Measurements from ENCODE around the gene NTPCR.

The NTPCR gene

DNA sequence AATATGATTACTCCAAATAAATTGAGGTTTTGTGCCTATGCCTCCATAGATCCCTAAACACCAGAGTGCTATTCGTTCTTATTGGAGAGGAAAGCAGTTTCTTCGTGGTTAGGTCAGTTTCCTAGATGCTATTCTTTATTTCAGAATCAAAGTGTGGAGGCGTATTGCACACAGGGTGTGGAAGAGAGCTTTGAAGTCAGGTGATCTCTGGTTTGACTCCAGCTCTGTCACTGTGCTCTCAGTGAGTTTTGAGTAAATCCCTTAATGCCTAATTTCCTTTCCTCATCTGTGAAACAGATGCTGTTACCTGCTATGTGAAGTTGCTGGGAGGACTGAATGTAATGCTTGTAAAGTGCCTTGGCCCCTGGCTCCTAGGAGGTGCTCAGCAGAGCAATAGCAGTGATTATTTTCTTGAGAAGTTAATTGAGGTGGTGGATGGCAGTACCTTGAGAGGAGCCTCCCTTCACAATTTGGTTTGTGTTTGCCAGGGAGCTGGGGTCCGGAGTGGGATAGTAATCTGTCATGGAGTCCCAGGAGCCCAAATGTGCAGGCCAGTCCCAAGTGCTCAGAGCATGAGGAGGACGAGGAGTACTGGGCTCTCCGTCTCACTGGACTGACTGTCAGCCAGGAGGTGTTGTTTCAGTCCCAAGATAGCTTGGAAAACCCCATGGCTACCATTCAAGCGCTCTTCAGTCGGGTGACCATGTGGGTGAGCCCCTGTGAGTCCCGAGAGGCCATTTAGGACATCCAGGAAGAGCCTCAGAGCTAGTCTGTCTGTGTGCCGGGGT is 14.9 kb downstream of the NTPCR start:
- no peak for DNase-seq

DNA sequence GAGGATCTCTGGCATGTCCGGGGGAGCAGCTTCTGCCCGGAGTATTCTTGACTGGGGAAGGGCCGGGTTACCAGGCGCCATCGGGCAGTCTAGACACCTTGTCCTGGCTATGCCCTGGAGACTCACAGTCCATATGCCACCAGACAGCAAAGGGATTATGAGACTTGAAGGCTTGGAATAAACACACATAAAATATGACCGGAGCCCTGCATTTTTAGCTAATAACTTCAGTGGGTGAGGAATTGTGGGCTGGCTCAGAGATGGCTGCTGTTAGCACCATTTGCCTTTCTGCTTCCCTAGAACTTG is 15.5 kb downstream of the NTPCR start:
- DNase-seq, result no peak

DNA sequence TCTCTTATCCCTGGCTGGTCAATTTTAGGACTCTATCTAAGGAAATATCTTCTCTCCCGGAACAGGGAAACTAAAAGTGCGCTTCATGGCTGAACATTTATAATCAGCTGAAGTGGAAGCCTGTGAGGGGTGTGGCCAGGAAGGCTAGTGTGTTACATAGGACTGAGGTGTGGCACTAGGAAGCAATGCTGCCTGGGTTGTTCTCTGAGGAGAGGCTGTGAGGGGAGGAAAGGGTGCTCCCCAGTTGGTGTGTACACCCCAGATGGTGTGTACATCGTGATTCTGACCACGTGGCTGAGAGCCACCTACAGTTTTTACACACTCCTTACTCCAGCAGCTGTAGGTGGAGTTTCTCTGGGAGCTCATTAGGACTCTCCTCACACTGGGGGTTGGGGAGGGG is 16.3 kb downstream of the NTPCR start:
- DNase-seq, result no peak

DNA sequence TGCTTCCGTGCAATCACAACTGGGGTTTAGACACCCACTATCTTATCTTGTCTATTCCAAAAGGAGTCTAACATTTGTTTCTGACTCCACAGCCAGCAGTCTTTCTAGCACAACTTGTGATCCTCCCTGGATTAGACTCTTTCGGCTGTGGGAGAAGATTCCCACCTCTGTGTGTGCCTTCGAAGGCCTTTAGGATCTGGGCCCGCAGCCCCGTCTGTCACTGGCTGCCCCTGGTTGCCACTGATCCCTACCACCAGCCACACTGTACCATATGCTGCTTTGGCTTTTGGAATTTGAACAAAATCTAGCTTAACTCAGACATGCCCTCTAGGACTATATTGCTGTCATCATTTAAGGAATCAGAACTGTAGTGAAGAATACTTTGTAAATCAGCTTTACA is 18.0 kb downstream of the NTPCR start:
- DNase-seq, result no peak

DNA sequence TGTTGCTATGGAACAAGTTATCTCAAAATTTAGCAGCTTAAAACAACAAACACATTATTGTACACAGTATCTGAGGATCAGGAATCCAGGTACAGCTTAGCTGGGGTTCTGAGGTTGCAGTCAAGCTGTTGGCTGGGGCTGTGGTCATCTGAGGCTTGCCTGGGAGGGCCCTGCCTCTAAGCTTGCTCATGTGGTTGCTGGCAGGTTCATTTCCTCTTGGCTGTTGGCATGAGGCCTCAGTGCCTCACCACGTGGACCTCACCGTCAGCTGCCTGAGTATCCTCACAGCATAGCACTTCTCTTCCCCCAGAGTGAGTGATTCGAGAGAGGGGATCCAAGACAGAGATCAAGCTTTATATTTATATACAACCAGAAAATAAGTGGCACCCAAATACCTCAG is 18.6 kb downstream of the NTPCR start:
- no peak for DNase-seq

DNA sequence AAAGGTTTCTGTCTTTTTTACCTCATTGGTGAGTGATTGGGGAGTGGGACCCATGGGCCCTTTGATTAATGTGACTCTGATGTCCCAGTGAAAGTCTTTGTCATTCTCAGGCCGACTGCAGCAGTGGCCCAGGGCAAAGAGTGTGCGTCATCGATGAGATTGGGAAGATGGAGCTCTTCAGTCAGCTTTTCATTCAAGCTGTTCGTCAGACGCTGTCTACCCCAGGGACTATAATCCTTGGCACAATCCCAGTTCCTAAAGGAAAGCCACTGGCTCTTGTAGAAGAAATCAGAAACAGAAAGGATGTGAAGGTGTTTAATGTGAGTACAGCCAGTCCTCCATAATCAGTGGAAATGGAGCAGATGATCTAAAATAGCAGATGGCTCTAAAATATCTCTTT is 19.4 kb downstream of the NTPCR start:
- no peak for DNase-seq

DNA sequence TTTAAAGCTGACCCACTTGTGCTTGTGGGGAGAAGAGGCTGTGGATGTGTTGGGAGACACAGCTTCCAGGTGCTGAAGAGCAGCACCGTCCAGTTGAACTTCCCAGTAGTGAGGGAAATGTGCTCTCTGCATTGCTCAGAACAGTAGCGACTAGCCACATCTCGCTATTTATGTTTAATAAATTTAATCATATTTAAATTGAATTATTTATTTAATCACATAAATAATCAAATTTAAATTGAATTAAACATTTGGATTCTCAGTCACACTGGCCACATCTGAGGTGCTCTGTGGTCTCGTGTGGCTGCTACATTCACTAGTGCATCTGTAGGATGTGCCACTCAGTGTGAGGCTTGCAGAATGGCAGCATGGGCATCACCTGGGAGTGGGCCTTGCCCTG is 20.1 kb downstream of the NTPCR start:
- no peak for DNase-seq

DNA sequence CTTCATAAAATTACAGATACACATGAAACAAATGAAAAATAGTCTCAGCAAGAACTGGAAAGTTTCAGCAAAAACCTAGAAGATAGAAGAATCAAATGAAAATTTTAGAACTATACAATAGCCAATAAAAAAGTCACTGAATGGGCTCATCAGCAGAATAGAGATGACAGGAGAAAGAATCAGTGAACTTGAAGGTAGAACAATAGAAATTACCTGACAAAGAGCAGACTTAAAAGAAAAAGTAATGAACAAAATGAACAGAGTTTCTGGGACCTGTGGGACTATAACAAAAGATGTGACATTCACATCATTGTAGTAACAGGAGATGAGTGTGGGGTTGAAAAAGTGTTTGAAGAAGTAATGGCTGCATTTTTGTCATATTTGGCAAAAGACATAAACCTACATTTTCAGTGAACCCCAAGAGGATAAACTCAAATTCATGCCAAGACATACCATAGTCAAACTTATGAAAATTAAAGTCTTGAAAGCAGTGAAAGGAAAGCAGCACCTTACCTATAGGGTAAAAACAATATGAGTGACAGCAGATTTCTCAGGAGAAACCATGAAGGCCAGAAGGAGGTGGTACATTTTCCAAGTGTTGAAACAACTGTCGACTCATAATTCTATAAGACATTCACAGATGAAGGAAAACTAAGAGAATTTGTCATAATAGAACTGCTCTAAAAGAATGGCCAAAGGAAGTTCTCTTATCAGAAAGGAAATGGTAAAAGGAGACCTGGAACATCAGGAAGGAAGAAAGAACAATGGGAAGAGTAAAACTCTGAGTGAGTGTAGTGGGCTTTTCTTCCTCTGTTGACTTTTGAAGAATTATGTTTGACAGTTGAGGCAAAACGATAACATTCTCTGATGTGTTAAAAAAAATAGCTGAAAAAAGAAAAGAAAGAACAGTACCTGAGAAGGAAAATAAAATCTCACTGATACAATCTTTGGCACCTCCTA is 23.5 kb downstream of the NTPCR start:
- DNase-seq, result no peak

DNA sequence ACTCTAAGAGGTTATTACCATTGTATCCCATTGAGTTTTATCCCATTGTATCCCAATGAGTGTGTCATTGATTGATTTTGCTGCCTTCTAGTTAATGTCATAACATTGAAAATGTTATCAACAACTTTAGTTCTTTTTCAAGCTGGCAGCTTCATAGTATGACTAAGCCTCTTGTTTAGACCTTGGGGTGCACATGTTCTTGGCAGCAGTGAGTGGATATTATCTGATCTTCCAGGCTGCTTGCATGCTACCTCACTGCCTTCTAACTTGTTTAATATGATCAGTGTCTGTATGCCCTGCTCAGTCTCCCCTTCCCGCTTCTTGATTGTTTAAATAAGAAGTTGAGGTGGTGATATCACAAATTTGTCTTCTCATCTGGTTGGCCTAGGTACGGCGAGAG is 24.6 kb downstream of the NTPCR start:
- no peak for DNase-seq

DNA sequence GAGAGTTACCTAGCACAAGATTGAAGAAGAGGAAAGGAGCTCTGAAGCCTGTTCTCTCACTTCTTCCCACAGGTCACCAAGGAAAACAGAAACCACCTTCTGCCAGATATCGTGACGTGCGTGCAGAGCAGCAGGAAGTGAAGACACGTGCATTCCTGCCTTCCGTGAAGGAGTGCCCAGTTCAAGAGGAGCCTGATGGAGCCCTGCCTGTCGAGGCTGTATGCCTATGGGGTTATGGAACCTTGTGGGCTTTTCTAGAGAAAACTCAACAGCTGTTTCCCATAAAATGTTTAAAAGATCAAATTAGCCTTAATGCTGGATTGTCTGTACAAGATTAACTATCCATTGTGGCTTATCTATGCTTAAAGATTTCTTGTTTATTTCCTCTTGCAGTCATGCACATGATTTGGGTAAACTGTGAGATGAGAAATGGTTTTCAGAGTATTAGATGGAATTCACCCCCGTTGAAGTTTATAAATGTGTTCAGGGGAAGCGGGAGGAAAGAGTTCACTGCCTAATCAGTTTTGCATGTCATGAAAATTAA is 27.8 kb downstream of the NTPCR start:
- DNase-seq, result no peak

DNA sequence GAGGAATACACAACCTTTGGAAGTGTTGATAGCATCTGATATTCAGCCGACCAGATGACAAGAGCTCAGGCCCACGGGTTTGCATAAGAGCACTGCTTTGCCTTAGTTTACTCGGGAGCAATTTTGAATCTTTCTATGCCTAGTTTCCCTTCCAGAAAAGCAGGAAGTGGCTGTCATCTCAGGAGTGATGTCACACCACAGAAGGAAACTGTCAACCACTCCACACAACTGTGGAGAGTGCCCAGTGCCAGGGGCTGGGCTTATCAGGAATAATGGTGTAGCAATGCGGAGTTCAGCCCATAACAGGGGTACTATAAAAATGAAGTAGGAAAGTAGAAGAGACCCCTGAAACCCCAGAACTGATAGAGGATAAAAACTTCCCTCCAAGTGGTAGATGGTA is 28.4 kb downstream of the NTPCR start:
- no peak for DNase-seq

DNA sequence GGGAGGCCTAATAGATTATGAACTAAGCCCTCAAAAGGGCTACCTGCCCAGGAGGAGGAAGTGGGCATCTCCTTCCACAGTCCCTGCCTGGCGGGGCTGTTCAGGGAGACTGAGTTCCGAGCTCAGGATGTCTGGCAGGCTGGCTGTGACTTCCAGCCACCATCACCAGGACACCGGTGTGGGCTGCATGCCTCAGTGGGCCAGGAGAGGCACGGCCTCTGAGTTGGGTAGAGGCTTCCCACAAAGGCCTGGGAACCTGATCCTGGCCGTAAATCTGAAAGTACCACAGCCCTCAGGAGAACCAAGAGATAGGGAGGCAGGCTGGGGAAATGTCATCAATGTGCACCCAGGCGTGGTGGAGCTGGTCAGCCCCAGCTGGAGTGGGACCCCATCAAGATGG is 29.1 kb downstream of the NTPCR start:
- no peak for DNase-seq

DNA sequence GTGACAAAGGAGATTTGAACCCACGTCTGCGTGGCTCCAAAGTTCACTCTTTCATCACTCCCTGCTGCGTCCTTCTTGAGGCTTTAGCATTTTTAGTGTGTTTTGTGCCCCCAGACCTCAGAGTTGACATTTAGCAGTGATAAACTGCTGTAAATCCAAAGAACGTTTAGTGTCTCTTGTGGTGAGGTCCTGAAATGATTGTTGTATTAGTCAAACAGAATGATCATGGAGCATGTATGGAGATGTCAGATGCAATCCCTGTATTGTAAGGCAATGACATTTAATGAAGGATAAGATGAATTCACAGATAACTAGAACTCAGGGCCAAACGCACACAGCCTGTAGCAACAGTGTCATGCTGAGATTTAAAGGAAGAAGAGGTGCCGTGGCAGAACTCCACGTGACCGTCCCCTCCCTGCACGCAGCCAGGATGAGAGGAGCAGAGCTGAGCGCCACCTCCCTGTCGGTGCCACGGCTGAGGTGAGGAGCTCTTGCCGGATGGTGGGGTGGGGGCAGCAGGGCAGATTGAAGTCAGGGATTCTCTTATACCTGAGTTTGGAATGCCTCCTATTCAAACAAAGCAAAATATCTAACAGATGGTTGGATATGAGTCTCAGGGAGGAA is 30.1 kb downstream of the NTPCR start:
- no peak for DNase-seq

DNA sequence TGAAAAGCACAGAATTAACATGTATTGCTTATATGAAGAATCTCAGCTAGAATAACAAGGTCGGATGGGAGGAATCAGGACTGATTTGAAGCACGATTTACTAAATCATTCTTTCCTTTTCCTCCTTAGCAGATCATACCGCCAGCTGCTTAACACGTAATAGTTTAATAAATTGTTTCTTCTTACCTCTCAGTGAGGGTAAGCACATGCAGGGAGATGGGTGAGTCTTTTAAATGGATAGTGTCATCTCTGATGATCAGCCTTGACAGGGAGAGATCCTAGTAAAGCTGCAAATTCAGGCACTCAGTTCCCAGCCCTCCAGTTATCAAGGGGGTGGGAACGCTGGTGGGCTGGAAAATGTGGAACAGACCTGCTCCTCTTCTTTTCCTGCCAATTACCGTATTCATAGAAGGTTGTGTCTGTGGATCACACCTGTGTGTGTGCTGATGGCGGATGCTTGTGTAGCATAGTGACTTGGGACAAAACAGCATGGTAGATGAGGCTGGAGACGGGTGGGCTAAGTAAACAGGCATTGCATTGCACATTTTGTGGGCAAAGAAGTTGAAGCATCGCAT is 30.7 kb downstream of the NTPCR start:
- DNase-seq, result no peak

DNA sequence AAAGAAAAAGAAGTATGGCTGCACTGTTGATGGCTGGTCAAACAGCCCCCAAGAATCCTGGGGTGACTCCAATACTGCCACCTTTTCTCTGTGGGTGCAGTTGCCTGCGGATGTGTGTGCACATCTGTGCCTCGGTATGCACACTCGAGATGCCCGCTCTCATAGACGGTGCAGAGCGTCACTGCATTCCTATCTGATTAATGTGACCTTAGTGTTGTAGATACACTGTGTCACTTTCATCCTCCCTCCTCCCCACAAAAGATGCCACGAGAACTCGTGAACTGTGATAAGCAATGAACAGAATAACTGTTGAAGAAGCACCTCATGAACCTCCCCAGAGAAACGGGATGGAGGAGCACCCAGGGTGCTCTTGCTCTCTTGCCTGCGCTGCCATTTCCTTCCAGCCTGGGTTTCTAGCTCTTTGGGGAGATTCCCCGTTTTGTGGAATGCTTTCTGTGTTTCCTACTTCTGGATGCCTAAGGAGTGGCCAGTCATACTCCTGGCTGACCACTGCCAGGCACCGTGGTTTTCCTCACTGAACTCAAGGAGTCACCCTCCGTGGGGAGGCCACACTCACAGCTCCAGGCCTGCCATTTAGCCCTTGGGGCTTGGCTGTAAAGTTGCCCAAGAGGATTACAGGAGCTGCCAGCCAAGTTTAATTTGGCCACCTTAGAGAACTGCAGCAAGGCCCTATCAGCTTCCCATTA is 32.0 kb downstream of the NTPCR start:
- no peak for DNase-seq

DNA sequence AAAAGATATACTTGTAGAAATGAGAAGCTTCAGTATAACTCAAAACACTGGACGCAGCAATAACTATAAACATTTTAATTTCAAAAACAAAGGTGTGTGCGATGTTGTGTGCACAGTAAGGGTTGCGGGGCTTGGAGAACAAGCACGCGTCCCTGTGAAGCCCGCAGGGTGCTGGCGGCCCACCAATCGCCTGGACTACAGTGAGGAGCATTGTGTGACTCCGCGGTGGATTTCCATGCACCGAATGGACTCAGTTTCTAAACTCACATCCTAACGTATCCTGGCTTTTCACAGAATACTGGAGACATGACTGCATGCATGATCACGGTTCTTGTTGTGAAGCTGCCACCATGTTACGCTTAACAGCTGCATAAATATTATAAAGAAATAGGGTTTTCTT is 33.0 kb downstream of the NTPCR start:
- no peak for DNase-seq

DNA sequence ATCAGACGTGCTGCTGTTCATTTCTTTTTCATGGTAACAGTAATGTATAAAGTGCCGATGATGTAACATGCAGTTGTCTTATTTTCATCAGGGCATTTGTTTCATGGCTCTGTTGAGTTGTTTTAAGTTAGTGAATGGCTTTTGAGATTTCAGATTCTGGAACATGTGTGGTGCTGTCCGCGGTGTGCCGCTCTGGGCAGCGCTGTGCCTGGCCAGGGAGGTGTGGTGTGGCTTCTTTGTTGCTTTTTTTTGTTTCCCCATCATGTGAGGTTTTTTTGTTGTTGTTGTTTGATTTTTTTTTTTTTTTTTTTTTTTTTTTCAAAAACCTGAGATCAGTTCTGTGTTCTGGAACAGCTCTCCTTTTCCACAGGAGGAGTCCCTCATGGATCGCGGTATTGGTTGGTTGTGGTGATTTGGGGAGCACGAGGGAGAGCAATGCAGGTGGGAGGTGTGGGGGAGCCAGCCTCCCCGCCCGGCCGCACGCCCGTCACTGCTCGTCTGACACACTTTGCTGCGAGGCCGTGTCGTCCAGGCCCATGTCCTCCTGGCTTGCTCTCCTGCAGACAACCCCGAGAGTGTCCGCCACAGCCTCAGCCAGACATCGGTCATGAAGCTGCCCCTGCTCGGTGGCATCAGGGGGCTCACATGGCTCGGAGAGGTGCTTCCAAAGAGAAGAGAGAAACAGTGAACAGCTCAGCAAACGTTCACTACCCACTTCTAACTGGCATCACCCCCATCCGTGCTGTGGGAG is 33.6 kb downstream of the NTPCR start:
- no peak for DNase-seq

DNA sequence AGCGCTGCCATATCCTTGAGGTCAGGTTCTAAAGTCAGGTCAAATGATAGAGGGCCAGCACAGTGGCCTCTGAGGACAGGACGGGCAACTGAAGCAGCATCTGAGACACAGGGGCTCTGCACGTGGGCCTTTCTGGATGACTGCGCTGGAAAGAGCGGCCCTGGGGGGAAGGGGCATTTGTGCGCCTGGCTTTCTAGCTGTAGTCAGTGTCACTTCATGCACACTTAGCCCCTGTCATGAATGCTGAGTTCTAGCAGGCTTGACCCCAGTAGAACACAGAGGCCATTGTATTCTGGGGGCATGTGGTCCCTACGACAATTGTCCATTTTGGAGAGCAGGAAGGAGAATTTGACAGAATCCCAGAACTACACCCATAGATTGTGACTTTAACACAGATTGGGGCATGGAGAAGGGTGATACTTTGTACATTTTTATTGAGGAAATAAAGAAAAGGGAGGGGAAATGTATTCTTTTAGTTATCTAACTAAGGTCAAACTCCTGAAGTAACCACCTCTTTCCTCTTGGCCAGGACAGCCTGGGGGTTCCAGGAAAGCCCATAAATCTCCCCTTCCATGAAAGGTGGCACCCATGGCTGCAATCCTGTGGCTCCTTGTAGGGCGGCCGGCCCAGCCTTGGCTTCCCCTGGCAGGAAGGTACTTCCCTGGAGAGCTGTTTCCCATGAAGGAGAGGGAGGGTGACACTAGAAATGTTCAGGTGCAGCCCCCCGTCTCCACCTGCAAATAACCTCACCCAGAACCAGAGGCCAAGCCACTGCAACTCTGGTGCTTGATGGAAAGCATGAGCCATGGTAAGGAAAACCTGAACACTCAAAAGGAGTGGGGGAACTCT is 34.4 kb downstream of the NTPCR start:
- no peak for DNase-seq

DNA sequence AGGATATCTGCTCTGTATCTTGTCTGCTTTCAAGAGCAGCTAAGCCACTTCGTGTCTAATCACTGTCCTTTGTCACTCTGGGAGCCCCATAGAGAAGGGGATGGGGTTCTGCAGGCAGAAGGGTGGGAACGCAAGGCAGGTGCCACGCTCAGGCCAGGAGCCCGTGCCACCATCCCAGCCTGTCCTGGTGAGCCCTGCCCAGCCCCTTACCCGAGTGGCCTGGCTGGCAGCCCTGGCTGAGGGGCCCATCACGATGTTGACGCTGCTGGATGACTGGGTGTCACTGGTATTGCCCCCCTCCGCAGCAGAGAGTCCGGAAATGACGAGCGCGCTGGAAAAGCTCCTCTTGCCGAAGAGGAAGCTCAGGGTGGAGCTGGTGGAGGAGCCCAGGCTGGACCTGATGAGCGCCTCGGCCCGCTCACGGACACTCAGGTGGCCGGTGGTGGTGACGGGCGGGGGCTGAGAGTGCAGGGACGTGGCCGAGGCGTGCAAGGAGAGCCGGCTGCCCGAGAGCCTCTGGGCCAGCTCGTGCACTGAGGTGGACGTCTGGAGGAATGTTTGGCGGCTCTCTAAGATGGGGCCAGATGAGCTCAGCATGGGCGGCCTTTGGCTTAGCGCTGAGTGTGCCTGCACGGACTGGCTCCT is 35.6 kb downstream of the NTPCR start:
- no peak for DNase-seq

DNA sequence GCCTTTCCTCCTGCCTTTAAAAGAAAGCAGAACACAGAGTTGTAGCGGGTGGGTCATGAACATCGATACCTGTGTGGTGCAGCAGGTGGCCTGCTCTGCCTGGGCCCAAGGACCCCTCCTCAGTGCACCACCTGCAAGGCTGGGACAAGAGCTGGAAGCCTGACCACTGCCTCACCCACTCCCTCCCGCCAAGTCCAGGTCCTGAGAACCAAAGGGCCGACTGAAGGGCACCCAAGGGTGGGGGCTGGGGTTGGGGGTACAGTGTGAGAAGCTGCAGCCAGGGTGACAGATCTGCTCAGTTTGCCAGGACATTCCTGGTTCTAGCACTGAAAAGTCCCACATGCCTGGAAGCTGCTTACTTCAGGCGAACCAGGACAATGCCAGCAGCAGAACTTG is 36.1 kb downstream of the NTPCR start:
- no peak for DNase-seq
